ACC112 (cell line): ENCODE results near the gene ANK3.
A peak's percentile ranks its signal among the peaks of the same experiment; 100 is the strongest.

Experiments used
- H2AFZ ChIP-seq: fragments of 200-600 bp; sonication (generic); one replicate; pipeline ENCODE4 v1.6.0; 2017; ENCODE audit warnings: antibody characterized with exemption, low read length; ENCODE audit not compliant: unreplicated experiment
- H3K27ac ChIP-seq: fragments of 200-600 bp; sonication (generic); 2 replicates; pipeline ENCODE4 v1.5.1; 2014; ENCODE audit warnings: low read depth, mild to moderate bottlenecking, antibody characterized with exemption, low read length, moderate library complexity
- H3K27me3 ChIP-seq: fragments of 200-600 bp; sonication (generic); 2 replicates; pipeline ENCODE4 v1.6.1; 2014; ENCODE audit warnings: mild to moderate bottlenecking, antibody characterized with exemption, low read length, moderate library complexity, mixed read lengths; ENCODE audit not compliant: insufficient read depth
- H3K36me3 ChIP-seq: fragments of 200-600 bp; sonication (generic); 2 replicates; pipeline ENCODE4 v1.6.1; 2016; ENCODE audit warnings: mild to moderate bottlenecking, antibody characterized with exemption, low read length, moderate library complexity, mixed read lengths; ENCODE audit not compliant: insufficient read depth
- H3K4me1 ChIP-seq: fragments of 200-600 bp; sonication (generic); one replicate; pipeline ENCODE4 v1.6.1; 2016; ENCODE audit warnings: low read length, mixed read lengths; ENCODE audit not compliant: insufficient read depth, unreplicated experiment, control insufficient read depth
- H3K4me3 ChIP-seq: fragments of 200-600 bp; sonication (generic); 2 replicates; pipeline ENCODE4 v1.5.1; 2014; ENCODE audit warnings: mild to moderate bottlenecking, low read depth, low read length
- H3K79me2 ChIP-seq: fragments of 200-600 bp; sonication (generic); one replicate; pipeline ENCODE4 v1.6.0; 2016; ENCODE audit warnings: low read length; ENCODE audit not compliant: control insufficient read depth, unreplicated experiment, insufficient read depth

Gene ANK3

DNA sequence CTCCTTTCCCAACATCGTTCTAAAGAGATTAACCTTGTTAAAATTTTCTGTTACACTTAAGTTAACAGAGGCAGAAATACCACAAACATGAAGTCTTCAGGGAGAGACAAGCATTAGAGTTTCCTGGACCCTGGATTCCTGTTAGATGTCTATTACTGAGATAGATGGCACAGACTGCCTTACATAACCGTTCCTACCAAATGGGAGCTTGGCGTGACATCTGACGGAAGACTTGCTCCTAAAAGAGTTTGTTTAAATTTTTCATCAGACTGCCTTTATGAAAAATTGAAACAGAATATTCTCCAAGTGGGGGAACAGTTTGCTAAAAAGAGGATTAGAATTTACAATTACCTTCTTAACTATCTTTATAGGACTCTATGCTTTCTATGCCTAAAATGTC, 22.7 kb downstream of the ANK3 start:
- Histone ChIP-seq H3K79me2 (no peaks in the 10 kb centered on the region), H2AFZ (peak overlapping the region; percentile 21), H3K27ac (no peak overlapping the region), H3K27me3 (no peaks in the 10 kb centered on the region), H3K36me3 (no peaks in the 10 kb centered on the region), H3K4me3 (no peak overlapping the region), H3K4me1 (peaks cover 6% of the 10 kb centered on the region)

- Histone ChIP-seq H3K4me1 (peaks cover 6% of the 10 kb centered on the region), H2AFZ (peak overlapping the region; percentile 39), H3K4me3 (no peak overlapping the region), H3K27me3 (no peaks in the 10 kb centered on the region), H3K79me2 (no peaks in the 10 kb centered on the region), H3K27ac (no peak overlapping the region), H3K36me3 (no peaks in the 10 kb centered on the region)
Measured at GRCh38 chr10:60363187-60363586, 26.5 kb downstream of the ANK3 start.

DNA sequence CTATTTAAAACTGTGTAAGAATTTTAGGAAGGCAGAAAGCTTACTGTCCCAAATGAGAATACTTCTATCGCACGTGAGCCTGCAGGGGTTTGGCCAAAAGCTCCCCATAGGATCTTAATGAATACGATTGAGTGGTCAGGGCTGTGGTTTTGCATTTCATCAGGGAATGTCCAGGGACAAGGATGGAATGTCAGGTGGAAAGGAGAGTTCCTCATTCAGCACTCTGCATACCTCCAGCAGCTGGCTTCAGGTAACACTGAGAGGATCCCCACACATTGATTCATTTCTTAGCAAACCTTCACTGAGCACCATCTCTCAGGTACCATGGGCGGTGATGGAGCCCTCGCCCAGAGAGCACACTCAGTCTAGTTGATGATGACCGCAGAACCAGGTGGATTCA, 27.2 kb downstream of the ANK3 start:
- H3K27ac ChIP-seq = no peak overlapping the region
- no peaks in the 10 kb centered on the region for H3K27me3 ChIP-seq
- H3K36me3 ChIP-seq = no peaks in the 10 kb centered on the region
- H2AFZ ChIP-seq = no peak overlapping the region
- H3K4me1 ChIP-seq = peaks cover 6% of the 10 kb centered on the region
- no peaks in the 10 kb centered on the region for H3K79me2 ChIP-seq
- H3K4me3 ChIP-seq = no peak overlapping the region

- no peaks in the 10 kb centered on the region for H3K79me2 ChIP-seq
Measured at GRCh38 chr10:60359066-60359465, 30.6 kb downstream of the ANK3 start.

DNA sequence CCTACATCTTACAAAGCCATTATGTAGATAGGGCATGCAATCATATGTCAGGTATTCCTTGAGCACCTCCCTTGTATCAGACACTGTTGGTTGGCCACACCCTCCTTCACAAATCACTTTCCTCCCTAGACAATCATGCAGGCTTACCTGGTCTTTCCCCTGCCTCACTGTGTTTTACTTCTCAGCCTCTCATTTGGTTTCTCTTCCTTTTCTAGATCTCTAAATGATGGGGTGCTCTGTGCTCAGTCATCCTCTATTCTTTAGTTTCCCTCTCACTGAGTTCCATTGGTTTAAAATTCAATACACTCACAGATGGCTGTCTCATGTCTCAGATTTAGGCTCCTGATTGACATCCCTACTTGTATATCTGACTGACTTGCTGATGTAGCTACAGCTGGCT, 31.4 kb downstream of the ANK3 start:
- no peaks in the 10 kb centered on the region for H3K36me3 ChIP-seq
- no peak overlapping the region for H3K4me3 ChIP-seq
- no peaks in the 10 kb centered on the region for H3K79me2 ChIP-seq
- H3K27ac ChIP-seq = no peak overlapping the region
- no peak overlapping the region for H2AFZ ChIP-seq
- peaks cover 15% of the 10 kb centered on the region for H3K4me1 ChIP-seq
- H3K27me3 ChIP-seq = no peaks in the 10 kb centered on the region

More at GRCh38 chr10:60359066-60359465, 30.6 kb downstream of the ANK3 start:
- Histone ChIP-seq H3K27ac (no peak overlapping the region), H2AFZ (no peak overlapping the region), H3K4me3 (no peak overlapping the region), H3K36me3 (no peaks in the 10 kb centered on the region), H3K27me3 (no peaks in the 10 kb centered on the region), H3K4me1 (peaks cover 11% of the 10 kb centered on the region)

DNA sequence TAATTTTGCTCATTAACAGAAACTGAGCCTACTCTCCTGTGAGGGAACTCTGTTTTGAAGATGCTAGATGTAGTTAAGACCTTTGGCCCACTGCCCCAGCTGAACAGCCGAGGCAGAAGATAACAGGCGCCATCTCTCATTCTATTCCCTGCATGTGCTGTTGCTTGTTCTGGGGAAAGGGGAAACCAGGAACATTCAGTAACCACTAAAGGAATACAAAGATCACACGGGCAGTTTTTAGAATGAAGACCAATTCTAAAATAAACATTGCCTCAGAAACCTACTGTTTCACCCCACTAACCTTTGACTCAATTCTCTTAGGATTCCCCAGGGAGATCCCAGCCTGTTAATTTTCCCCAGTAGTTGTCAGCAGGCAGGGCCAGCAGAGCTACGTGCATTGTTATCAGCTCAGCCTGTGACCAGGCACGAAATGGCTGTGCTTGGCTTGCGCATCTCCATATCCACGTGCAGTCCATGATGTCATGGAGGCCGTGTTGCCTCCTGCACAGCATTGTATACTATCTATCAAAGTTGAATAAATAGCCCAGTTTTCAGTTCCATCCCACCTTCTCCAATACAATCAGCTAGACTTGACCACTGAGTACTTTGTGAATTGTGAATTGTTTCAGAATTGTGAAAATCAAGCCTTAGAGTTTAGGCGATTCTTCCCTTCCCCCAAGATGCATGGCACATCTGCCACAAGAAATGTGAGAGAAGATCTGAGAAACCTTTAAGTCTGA, 36.0 kb downstream of the ANK3 start:
- H2AFZ ChIP-seq = peak overlapping the region; percentile 56
- H3K27ac ChIP-seq = peak overlapping the region; percentile 24; the same call in 1 of the 2 replicates
- no peaks in the 10 kb centered on the region for H3K36me3 ChIP-seq
- H3K27me3 ChIP-seq = no peaks in the 10 kb centered on the region
- peak overlapping the region; percentile 35; the same call in 1 of the 2 replicates for H3K4me3 ChIP-seq
- H3K79me2 ChIP-seq = no peaks in the 10 kb centered on the region
- peaks cover 40% of the 10 kb centered on the region for H3K4me1 ChIP-seq

- H2AFZ ChIP-seq = no peak overlapping the region
- peaks cover 41% of the 10 kb centered on the region for H3K4me1 ChIP-seq
- no peak overlapping the region for H3K4me3 ChIP-seq
- H3K79me2 ChIP-seq = no peaks in the 10 kb centered on the region
- no peaks in the 10 kb centered on the region for H3K27me3 ChIP-seq
- no peak overlapping the region for H3K27ac ChIP-seq
- H3K36me3 ChIP-seq = no peaks in the 10 kb centered on the region
Measured at GRCh38 chr10:60352105-60352504, 37.6 kb downstream of the ANK3 start.

- Histone ChIP-seq H3K4me1 (peaks cover 41% of the 10 kb centered on the region), H3K4me3 (no peak overlapping the region), H3K79me2 (no peaks in the 10 kb centered on the region), H3K36me3 (no peaks in the 10 kb centered on the region), H3K27ac (no peak overlapping the region), H2AFZ (no peak overlapping the region), H3K27me3 (no peaks in the 10 kb centered on the region)
Measured at GRCh38 chr10:60351191-60351853, 38.4 kb downstream of the ANK3 start.

DNA sequence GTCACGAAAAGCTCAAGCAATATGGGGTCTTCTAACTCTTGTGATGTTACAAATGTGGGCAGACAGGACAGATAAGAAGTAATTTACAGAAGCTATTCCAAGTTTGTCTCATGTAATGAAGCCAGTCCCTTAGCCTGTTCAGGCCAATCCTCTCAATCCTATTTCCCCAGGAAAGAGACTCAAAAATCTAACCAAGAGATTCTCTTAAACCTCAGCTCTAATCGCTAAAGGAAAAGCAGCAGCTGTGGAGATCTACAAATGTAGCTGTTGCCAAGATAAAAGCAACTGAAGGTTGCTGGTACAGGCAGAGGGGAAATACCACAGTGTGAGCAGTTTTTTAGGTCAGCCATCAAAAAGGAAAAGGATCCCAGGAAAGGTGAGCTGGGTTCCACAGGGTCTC, 39.3 kb downstream of the ANK3 start:
- Histone ChIP-seq H3K4me3 (no peak overlapping the region), H3K36me3 (no peaks in the 10 kb centered on the region), H3K79me2 (no peaks in the 10 kb centered on the region), H3K27me3 (no peaks in the 10 kb centered on the region), H3K27ac (no peak overlapping the region), H3K4me1 (peaks cover 41% of the 10 kb centered on the region), H2AFZ (peak overlapping the region; percentile 61)

DNA sequence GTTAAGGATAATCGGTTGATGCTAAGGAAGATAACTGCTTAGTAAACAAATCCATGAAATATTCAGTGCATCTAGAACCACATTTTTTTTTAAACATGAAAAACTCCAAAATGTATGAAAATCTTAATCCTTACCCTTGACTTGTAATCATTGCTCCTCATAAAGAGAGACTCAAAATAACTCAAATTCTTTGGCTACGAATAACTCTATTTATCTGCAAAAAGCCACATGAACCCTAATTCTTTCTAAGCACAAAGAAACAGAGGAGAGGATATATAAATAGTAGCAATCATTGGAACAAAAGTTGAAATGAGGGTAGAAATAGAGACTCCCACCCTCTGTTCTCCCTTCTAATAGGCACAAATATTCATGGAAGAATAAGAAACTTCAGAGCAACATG, 40.2 kb downstream of the ANK3 start:
- no peak overlapping the region for H3K4me3 ChIP-seq
- no peaks in the 10 kb centered on the region for H3K36me3 ChIP-seq
- no peak overlapping the region for H3K27ac ChIP-seq
- H3K27me3 ChIP-seq = no peaks in the 10 kb centered on the region
- H3K4me1 ChIP-seq = peaks cover 39% of the 10 kb centered on the region
- no peaks in the 10 kb centered on the region for H3K79me2 ChIP-seq
- no peak overlapping the region for H2AFZ ChIP-seq

DNA sequence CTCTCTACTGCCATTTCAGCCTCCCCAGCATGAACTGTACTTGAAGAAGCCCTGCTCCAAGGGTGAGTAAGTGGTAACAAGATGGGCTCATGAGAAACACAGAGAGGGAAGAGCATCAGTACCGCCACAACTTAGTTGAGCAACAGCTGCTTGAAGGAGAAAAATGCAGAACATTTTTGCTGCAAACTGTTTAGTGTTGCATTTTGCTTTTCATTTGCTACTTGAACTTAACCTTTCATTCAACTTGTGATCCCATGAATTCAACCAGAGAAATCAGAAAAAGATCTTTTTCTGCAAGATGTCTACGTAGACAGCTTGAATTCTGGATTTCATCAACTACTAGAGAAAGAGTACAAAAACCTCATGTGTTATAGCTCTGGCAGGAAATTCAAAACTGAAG, 40.7 kb downstream of the ANK3 start:
- no peak overlapping the region for H3K27ac ChIP-seq

More for the DNA sequence above, 40.7 kb downstream of the ANK3 start:
- H3K27me3 ChIP-seq = no peaks in the 10 kb centered on the region
- H3K4me3 ChIP-seq = no peak overlapping the region
- no peaks in the 10 kb centered on the region for H3K36me3 ChIP-seq
- no peaks in the 10 kb centered on the region for H3K79me2 ChIP-seq
- H3K4me1 ChIP-seq = peaks cover 34% of the 10 kb centered on the region
- peak overlapping the region; percentile 3 for H2AFZ ChIP-seq
